HG02938 (cell line): Measurements from ENCODE around the gene SH3D19.
"Not testable (repeated sequence)": the region's sequence is repeated elsewhere in the genome, so short reads cannot be mapped to it uniquely, and the experiment has no call there.

Source experiments
- ATAC-seq: cut with Tn5 transposase; IDR thresholded peaks from one replicate; pipeline ENCODE4 v1.9.1; 2021; ENCODE audit warnings: mild to moderate bottlenecking, moderate library complexity; ENCODE audit not compliant: unreplicated experiment

The SH3D19 gene

GRCh38 chr4:151323667-151324066 is 1.7 kb downstream of the SH3D19 start:
- ATAC-seq, result no peak

GRCh38 chr4:151322570-151322969 is 2.8 kb downstream of the SH3D19 start:
- no peak for ATAC-seq

GRCh38 chr4:151322161-151322560 is 3.2 kb downstream of the SH3D19 start:
- not testable (repeated sequence) for ATAC-seq

GRCh38 chr4:151321586-151321985 is 3.8 kb downstream of the SH3D19 start:
- no peak for ATAC-seq

GRCh38 chr4:151319490-151319889 is 5.9 kb downstream of the SH3D19 start:
- ATAC-seq, result no peak

- no peak for ATAC-seq
Measured at GRCh38 chr4:151318307-151319006, 6.9 kb downstream of the SH3D19 start.

- ATAC-seq, result no peak
Measured at GRCh38 chr4:151316645-151317044, 8.8 kb downstream of the SH3D19 start.

GRCh38 chr4:151315212-151315886 is 10.1 kb downstream of the SH3D19 start:
- no peak for ATAC-seq

GRCh38 chr4:151314479-151314878 is 10.9 kb downstream of the SH3D19 start:
- no peak for ATAC-seq

GRCh38 chr4:151314010-151314355 is 11.4 kb downstream of the SH3D19 start:
- ATAC-seq, result no peak

- ATAC-seq, result no peak
Measured at GRCh38 chr4:151313306-151314009, 11.9 kb downstream of the SH3D19 start.

- no peak for ATAC-seq
Measured at GRCh38 chr4:151310124-151310728, 15.2 kb downstream of the SH3D19 start.

GRCh38 chr4:151304755-151305154 is 20.6 kb downstream of the SH3D19 start:
- ATAC-seq, result peak; percentile 91

- no peak for ATAC-seq
Measured at GRCh38 chr4:151304226-151304625, 21.2 kb downstream of the SH3D19 start.

GRCh38 chr4:151302432-151302831 is 23.0 kb downstream of the SH3D19 start:
- ATAC-seq, result no peak

- ATAC-seq, result no peak
Measured at GRCh38 chr4:151297170-151297569, 28.2 kb downstream of the SH3D19 start.

GRCh38 chr4:151296227-151296626 is 29.2 kb downstream of the SH3D19 start:
- no peak for ATAC-seq

GRCh38 chr4:151294833-151295496 is 30.4 kb downstream of the SH3D19 start:
- ATAC-seq, result no peak

- ATAC-seq, result no peak
Measured at GRCh38 chr4:151292038-151292437, 33.4 kb downstream of the SH3D19 start.

- ATAC-seq, result no peak
Measured at GRCh38 chr4:151291485-151291884, 33.9 kb downstream of the SH3D19 start.

- no peak for ATAC-seq
Measured at GRCh38 chr4:151287409-151287808, 38.0 kb downstream of the SH3D19 start.
